Fibroblast of the aortic adventitia (primary cell): ENCODE results near the gene SCYGR4. TPM values are rescaled to one million over a fixed set of nuclear protein-coding genes. Genes with fewer than 3 reads are reported as not detected.

ENCODE experiments used
- DNase-seq: peaks from one replicate; pipeline ENCODE4 v3.0.0-alpha.2; 2010; ENCODE audit warnings: low read depth
- H3K4me3 ChIP-seq: 2 replicates; pipeline ENCODE4 v1.5.1; 2011; ENCODE audit warnings: low read depth, mild to moderate bottlenecking, control low read depth, low read length, moderate library complexity
- CTCF ChIP-seq: IDR thresholded peaks from 2 replicates; pipeline ENCODE4 v1.5.1; 2011; ENCODE audit warnings: mild to moderate bottlenecking, low read length, control low read depth, inconsistent platforms; ENCODE audit not compliant: insufficient read depth
- total RNA-seq: library from RNA; depleted of rRNA; stranded (reverse); fragments of >200 nt; gene quantifications from 2 replicates; pipeline ENCODE4 v1.2.3, GENCODE V29; 2012; ENCODE audit warnings: low replicate concordance

Gene SCYGR4
- total RNA-seq, 1 donor, result not detected

- DNase-seq, result no peak
- H3K4me3 ChIP-seq, result no peak overlapping the region
- no peak for TF ChIP-seq CTCF
These were observed 9.4 kb downstream of the SCYGR4 start for GRCh38 chr2:227626580-227627151.

- no peak for TF ChIP-seq CTCF
- no peak overlapping the region for H3K4me3 ChIP-seq
- no peak for DNase-seq
These were observed 10.5 kb downstream of the SCYGR4 start for GRCh38 chr2:227627769-227628168.

- no peak for TF ChIP-seq CTCF
- DNase-seq, result no peak
- no peak overlapping the region for H3K4me3 ChIP-seq
These were observed 12.1 kb downstream of the SCYGR4 start for GRCh38 chr2:227629435-227629834.

- DNase-seq, result no peak
- H3K4me3 ChIP-seq, result no peak overlapping the region
- no peak for TF ChIP-seq CTCF
These were observed 13.0 kb downstream of the SCYGR4 start for GRCh38 chr2:227630322-227630721.

- TF ChIP-seq CTCF, result no peak
- DNase-seq, result no peak
These were observed 15.5 kb downstream of the SCYGR4 start for GRCh38 chr2:227632827-227633226.

GRCh38 chr2:227634201-227634600 lies 16.9 kb downstream of the SCYGR4 start:
- TF ChIP-seq CTCF, result no peak
- H3K4me3 ChIP-seq, result no peak overlapping the region
- DNase-seq, result no peak

More at GRCh38 chr2:227632827-227633226, 15.5 kb downstream of the SCYGR4 start:
- no peak overlapping the region for H3K4me3 ChIP-seq

- no peak overlapping the region for H3K4me3 ChIP-seq
- peak; percentile 87 for DNase-seq
- no peak for TF ChIP-seq CTCF
These were observed 25.4 kb downstream of the SCYGR4 start for GRCh38 chr2:227642656-227643055.
